Measurements from ENCODE around the gene AGR3.

- TF ChIP-seq CTCF (IDR thresholded peaks at IDR 0.05) (no peak), ZFX (IDR thresholded peaks at IDR 0.05; ENCODE audit: borderline replicate concordance) (no peak)
These were observed 2.1 kb upstream of the AGR3 start for GRCh38 chr7:16883918-16884317.

Data from 22Rv1 (cell line).